ENCODE results near the gene ASL.
"Not testable (repeated sequence)": the region's sequence is repeated elsewhere in the genome, so short reads cannot be mapped to it uniquely, and the experiment has no call there.

ASL gene

GRCh38 chr7:66075590-66076461 lies at the start of gene ASL:
Gene ASL, plus strand, starts transcription at chr7:66075819. Its CDS starts 263 bp downstream, at chr7:66076082.
- DNase-seq (ENCODE audit: low spot score): peak; percentile 98

DNA sequence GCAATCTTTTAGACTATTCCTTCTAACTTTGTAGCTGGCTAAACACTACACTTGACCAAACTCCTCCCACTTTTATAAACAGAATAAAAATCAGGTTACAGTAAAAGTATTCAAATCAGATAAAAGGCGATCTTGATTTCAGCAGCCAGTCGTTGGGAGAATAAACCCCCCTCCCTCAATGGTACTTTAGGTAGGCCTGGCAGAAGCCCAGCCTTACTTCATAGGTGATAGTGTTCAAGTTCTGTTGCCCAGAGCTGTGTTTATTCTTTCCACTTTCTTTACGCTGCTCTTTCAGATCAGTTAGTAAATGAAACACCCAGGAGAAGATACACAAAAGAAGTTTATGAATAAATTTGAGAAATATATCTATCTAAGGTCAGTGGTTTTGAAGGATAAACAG lies 47.3 kb upstream of the ASL start:
- DNase-seq (ENCODE audit: low spot score): not testable (repeated sequence)

- no peak for DNase-seq (ENCODE audit: low spot score)
Observed at GRCh38 chr7:66033471-66034385, 41.9 kb upstream of the ASL start.

GRCh38 chr7:66034436-66035010 lies 41.1 kb upstream of the ASL start:
- not testable (repeated sequence) for DNase-seq (ENCODE audit: low spot score)

DNA sequence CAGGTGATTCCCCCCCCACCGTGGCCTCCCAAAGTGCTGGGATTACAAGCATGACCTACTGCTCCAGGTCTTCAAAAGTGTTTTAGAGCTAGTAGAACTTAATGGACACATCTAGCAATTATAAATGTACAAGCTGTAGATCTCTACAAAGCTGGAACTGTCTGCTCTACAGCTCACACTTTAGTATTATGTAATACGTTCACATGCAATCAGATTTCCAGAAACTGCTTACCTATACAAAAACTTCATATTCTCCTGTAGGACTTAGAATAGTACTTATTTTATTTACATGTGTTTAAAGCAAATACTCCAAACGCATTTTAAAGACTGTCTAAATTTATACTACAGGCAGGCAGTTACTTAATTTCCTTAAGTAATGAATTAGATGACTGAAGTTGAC lies 39.2 kb upstream of the ASL start:
- DNase-seq (ENCODE audit: low spot score): no peak

GRCh38 chr7:66036788-66037187 lies 38.8 kb upstream of the ASL start:
- no peak for DNase-seq (ENCODE audit: low spot score)

- no peak for DNase-seq (ENCODE audit: low spot score)
Observed at GRCh38 chr7:66039094-66039670, 36.4 kb upstream of the ASL start.

- no peak for DNase-seq (ENCODE audit: low spot score)
Observed at GRCh38 chr7:66043681-66044497, 31.7 kb upstream of the ASL start.

- not testable (repeated sequence) for DNase-seq (ENCODE audit: low spot score)
Observed at GRCh38 chr7:66044498-66044854, 31.1 kb upstream of the ASL start.

GRCh38 chr7:66047426-66047825 lies 28.2 kb upstream of the ASL start:
- peak; percentile 46 for DNase-seq (ENCODE audit: low spot score)

- not testable (repeated sequence) for DNase-seq (ENCODE audit: low spot score)
Observed at GRCh38 chr7:66049886-66050285, 25.7 kb upstream of the ASL start.

DNA sequence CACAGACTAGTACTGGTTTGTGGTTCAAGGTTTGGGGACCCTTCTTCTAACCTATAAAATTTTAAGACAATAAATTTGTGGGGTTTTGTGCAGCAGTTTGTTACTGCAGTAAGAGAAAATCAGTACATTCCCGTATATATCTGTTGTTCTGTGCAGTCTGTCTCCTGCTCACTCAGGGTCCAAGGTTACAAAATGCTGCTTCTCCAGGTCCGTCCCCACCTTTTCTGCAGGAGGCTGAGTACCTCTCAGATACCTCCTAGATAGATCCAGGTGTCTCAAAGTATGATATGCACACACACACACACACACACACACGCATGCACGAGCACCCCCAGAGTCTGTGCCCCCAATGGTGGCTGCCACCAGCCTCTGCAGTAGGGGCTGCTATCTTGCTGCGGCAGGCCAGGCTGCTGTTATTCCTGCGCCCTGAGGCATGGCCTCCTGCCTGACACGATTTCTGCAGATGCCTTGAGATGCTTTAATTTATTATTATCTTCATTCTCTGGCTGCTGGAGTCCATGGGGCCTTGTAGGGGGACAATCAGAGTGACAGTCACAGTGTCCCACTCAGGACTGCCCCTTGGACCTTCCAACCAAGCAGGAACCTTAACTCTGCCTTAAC lies 25.2 kb upstream of the ASL start:
- DNase-seq (ENCODE audit: low spot score): no peak

DNA sequence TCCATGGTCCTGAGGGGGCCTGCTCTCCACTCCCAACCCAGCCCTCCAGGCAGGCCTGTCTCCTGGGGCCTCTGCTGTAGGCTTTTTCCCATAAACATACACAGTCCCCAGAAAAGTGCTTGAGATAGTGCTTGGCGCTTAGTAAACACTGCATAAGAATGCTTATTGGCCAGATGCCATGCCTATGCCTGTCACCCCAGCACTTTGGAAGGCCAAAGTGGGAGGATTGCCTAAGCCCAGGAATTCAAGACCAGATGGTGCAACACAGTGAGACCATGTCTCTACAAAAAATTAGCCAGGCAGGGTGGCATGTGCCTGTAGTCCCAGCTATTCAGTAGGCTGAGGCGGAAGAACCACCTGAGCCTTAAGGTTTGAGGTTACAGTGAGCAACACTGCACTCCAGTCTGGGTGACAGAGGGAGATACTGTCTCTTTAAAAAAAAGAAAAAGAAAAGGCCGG lies 24.6 kb upstream of the ASL start:
- peak; percentile 51 for DNase-seq (ENCODE audit: low spot score)

DNA sequence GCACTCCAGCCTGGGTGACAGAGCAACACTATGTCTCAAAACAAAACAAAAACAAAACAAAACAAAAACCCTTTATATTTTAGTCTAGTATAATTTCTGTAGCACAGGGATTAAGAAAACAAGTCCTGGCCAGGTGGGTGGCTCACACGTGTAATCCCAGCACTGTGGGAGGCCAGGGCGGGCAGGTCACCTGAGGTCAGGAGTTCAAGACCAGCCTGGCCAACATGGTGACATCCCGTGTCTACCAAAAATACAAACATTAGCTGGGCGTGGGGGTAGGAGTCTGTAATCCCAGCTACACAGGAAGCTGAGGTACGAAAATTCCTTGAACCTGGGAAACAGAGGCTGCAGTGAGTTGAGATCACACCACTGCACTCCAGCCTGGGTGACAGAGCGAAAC lies 23.2 kb upstream of the ASL start:
- DNase-seq (ENCODE audit: low spot score): no peak

- DNase-seq (ENCODE audit: low spot score): no peak
Observed at GRCh38 chr7:66054063-66054462, 21.6 kb upstream of the ASL start.

GRCh38 chr7:66055321-66055956 lies 20.2 kb upstream of the ASL start:
- no peak for DNase-seq (ENCODE audit: low spot score)

DNA sequence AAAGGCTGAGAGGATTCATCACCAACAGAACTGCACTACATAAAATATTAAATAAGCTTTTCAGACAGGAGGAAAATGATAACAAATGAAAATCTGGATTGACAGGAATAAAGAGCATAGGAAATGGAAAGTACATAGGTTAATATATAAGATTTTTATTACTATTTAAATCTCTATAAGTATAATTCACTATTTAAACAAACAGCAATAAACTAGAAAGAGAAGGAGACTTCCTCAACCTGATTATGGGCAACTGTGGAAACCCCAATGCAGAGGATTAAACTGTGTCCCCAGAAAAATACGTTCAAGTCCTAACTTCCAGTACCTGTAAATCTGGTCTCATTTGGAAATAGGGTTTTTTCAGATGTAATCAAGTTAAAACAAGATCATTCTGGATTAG lies 14.8 kb upstream of the ASL start:
- DNase-seq (ENCODE audit: low spot score): no peak

DNA sequence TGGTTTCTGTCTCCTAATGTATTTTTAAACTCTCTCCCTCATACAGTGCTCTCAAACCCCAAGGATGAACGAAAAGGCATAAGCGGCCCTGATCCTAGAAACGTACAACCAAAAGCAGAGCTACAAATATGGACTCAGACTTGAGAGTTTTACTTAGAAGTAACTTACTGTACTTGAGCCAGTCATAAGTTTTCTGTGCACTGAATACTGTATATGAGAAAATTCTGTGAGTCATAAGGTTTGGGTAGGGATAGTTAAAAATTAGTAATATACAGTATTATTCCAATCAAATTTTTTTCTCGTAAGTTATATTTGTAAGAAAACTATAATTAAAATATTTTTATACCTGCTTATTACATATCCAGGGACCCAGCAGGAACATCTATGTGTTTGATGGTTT lies 5.9 kb upstream of the ASL start:
- DNase-seq (ENCODE audit: low spot score): no peak

DNA sequence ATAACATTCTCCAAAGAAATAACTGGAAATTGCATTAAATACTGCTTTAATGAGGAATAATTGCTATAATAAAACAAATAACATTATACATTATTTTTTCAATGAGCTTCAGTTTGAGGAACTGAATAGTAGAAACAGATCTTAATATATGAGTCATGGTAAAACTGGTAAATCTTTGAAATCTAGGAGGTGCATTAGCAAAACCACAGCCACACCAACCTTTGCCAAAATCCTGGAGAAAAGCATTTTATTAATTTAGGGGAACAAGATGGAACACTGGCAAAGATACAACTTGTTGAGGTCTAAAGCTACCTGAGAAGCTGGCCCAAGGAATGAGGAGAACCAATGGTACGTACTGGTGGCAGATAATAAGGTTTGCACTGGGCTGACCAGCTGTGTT lies 5.4 kb upstream of the ASL start:
- no peak for DNase-seq (ENCODE audit: low spot score)

DNA sequence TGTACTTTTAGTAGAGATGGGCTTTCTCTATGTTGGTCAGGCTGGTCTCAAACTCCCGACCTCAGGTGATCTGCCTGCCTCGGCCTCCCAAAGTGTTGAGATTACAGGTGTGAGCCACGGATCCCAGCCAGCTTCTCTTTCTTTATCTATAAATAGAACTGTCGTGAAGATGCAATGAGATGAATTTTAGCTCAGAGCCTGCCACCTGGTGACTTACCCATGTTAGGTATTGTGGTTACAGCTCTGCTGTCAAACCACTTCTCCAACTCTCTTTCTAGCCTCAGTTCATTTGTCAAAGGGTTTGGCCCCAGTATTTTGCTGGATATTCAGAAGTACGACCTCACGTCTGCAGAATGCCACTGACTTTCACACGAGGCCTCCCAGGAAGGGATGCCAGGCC lies 3.4 kb upstream of the ASL start:
- not testable (repeated sequence) for DNase-seq (ENCODE audit: low spot score)
